Nephron (organoid): ENCODE measurements around the gene CFAP43.
"Not testable (repeated sequence)": the region's sequence is repeated elsewhere in the genome, so short reads cannot be mapped to it uniquely, and the experiment has no call there.

Experiments used
- H3K27ac Mint-ChIP-seq, 3 experiments: 2 replicates each; pipeline ENCODE4 v1.8.0; 2020; ENCODE audit warnings: mixed read lengths in 3 of 3, mild to moderate bottlenecking in 2 of 3, moderate library complexity in 1 of 3
- H3K27me3 Mint-ChIP-seq: 2 replicates; pipeline ENCODE4 v1.8.0; 2021; ENCODE audit warnings: low read depth, mild to moderate bottlenecking, moderate library complexity, mixed read lengths
- H3K36me3 Mint-ChIP-seq: 2 replicates; pipeline ENCODE4 v1.8.0; 2020; ENCODE audit warnings: low read depth, mixed read lengths
- H3K4me1 Mint-ChIP-seq: 2 replicates; pipeline ENCODE4 v1.8.0; 2020; ENCODE audit warnings: mixed read lengths
- H3K4me3 Mint-ChIP-seq, 3 experiments: 2 replicates each; pipeline ENCODE4 v1.8.0; 2020; ENCODE audit warnings: mild to moderate bottlenecking in 3 of 3, mixed read lengths in 3 of 3, moderate library complexity in 2 of 3
- H3K9me3 Mint-ChIP-seq: 2 replicates; pipeline ENCODE4 v1.8.0; 2020; ENCODE audit warnings: mixed read lengths
- TF ChIP-seq, protein P1 (sequence below), 3 experiments: fragments of 200-600 bp; sonication (generic); IDR thresholded peaks; one replicate each; pipeline ENCODE4 v1.5.0; 2021; ENCODE audit warnings: antibody characterized with exemption in 3 of 3; ENCODE audit not compliant: unreplicated experiment in 3 of 3

The CFAP43 gene

DNA sequence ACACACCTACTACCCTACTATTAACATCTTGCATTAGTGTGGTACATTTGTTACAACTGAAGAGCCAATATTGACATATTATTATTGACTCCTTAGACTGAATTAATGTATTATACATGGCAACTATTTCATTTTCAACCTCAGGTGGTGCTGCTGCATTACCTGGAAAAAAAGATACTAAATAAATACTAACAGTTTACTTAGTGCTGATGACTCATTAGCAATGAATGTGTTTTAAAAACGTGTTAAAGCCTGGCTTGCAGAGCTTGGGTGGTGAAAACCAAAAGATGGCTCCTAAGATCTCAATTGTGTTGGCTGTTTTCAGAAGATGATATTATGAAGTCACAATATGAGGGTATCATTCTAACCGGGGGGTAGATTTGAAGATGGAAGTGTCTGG lies 34.8 kb downstream of the CFAP43 start:
- Mint-ChIP-seq H3K36me3 (peaks cover 2% of the 10 kb centered on the region), H3K27me3 (peaks cover 3% of the 10 kb centered on the region), H3K27ac (no peak overlapping the region), H3K4me1 (no peaks in the 10 kb centered on the region), H3K9me3 (peaks cover 3% of the 10 kb centered on the region), H3K4me3 (no peak overlapping the region)
- TF ChIP-seq, protein P1, sequence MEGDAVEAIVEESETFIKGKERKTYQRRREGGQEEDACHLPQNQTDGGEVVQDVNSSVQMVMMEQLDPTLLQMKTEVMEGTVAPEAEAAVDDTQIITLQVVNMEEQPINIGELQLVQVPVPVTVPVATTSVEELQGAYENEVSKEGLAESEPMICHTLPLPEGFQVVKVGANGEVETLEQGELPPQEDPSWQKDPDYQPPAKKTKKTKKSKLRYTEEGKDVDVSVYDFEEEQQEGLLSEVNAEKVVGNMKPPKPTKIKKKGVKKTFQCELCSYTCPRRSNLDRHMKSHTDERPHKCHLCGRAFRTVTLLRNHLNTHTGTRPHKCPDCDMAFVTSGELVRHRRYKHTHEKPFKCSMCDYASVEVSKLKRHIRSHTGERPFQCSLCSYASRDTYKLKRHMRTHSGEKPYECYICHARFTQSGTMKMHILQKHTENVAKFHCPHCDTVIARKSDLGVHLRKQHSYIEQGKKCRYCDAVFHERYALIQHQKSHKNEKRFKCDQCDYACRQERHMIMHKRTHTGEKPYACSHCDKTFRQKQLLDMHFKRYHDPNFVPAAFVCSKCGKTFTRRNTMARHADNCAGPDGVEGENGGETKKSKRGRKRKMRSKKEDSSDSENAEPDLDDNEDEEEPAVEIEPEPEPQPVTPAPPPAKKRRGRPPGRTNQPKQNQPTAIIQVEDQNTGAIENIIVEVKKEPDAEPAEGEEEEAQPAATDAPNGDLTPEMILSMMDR (IDR thresholded peaks at IDR 0.05; ENCODE audit: unreplicated experiment in 3 of 3), result no peak

DNA sequence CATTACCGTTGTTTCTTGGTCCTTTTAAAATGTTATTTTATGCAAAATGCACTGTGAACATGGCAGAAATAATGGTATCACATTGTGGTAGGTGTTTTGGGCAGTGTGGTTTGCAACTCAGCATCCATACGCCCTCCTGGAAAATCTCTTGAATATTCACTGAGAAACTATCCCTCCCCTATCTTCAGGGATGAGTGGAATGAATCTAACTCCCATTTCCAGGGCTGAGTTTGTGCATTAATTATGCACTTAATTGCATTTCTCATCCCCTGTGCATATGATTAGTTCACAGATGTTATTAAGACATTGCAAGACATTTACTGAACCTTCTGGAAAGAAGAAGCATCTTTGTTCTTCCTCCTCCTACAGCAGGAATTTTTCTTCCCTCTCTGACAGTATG lies 36.5 kb downstream of the CFAP43 start:
- H3K4me3 Mint-ChIP-seq, result no peak overlapping the region
- no peaks in the 10 kb centered on the region for H3K4me1 Mint-ChIP-seq
- no peaks in the 10 kb centered on the region for H3K36me3 Mint-ChIP-seq
- H3K27me3 Mint-ChIP-seq, result peaks cover 3% of the 10 kb centered on the region
- no peak overlapping the region for H3K27ac Mint-ChIP-seq
- H3K9me3 Mint-ChIP-seq, result no peaks in the 10 kb centered on the region
- TF ChIP-seq, protein P1 (IDR thresholded peaks at IDR 0.05; ENCODE audit: unreplicated experiment in 3 of 3), result no peak

DNA sequence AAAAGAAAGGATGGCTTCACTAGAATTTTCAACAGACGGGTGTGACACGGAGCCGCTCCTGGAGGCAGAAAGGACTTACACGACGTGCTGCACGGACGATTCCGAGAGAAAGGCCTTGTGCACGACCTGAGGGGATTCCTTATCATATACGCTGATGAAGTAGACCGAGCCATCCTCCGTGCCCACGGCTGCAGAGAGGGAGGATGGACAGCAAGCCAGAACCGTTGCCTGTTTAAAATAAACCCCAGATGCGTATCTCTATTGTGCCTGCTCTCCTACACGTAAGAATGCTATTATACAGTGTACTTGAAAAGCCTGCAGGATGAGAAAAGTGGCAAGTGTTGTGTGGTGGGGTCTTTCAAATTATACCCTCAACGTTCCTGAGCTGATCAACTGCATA lies 38.4 kb downstream of the CFAP43 start:
- Mint-ChIP-seq H3K4me1 (no peaks in the 10 kb centered on the region), H3K9me3 (no peaks in the 10 kb centered on the region), H3K4me3 (no peak overlapping the region), H3K27me3 (peaks cover 3% of the 10 kb centered on the region), H3K36me3 (no peaks in the 10 kb centered on the region), H3K27ac (no peak overlapping the region)
- TF ChIP-seq, protein P1 (IDR thresholded peaks at IDR 0.05; ENCODE audit: unreplicated experiment in 3 of 3), result no peak

DNA sequence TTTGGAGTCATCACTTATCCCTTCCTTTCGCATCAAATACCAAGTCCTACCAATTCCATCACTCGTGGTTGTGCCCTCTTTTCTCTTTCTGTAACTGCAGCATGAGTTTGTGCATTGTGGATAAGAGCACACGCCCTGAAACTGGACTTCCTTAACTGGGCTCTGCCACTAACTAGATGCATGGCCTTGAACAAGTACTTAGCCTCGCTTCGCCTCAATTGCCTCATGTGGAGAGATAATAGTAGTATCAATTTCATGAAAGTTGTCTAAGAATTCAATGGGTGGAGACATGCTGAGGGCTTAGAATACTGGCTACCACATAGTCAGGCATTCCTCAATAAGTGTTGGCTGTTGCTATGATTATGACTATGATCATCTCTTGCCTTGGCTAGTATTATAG lies 41.5 kb downstream of the CFAP43 start:
- Mint-ChIP-seq H3K9me3 (no peaks in the 10 kb centered on the region), H3K4me1 (no peaks in the 10 kb centered on the region), H3K36me3 (no peaks in the 10 kb centered on the region), H3K27ac (no peak overlapping the region), H3K4me3 (no peak overlapping the region), H3K27me3 (peaks cover 3% of the 10 kb centered on the region)
- TF ChIP-seq, protein P1 (IDR thresholded peaks at IDR 0.05; ENCODE audit: unreplicated experiment in 3 of 3), result no peak

DNA sequence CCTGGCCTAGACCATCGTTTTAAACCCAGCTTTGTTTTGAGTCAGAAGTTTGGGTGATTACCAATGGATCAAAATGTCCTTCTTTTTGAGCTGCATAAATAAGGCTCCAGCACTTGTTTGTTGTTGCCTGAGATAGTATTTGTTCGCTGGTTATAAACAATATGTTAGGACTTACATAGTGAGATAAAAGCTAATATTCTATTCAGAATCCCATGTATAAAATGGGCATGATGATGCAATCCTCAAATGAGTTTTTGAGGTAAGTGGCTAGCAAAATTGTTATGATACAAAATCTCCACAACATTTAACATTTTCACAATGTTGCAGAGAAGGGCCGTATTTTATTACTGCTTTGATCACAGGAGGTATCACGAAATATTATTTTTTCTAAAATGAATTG lies 48.5 kb downstream of the CFAP43 start:
- Mint-ChIP-seq H3K27me3 (no peaks in the 10 kb centered on the region), H3K9me3 (no peaks in the 10 kb centered on the region), H3K4me3 (no peak overlapping the region), H3K4me1 (no peaks in the 10 kb centered on the region), H3K36me3 (no peaks in the 10 kb centered on the region), H3K27ac (no peak overlapping the region)
- TF ChIP-seq, protein P1 (IDR thresholded peaks at IDR 0.05; ENCODE audit: unreplicated experiment in 3 of 3), result no peak

DNA sequence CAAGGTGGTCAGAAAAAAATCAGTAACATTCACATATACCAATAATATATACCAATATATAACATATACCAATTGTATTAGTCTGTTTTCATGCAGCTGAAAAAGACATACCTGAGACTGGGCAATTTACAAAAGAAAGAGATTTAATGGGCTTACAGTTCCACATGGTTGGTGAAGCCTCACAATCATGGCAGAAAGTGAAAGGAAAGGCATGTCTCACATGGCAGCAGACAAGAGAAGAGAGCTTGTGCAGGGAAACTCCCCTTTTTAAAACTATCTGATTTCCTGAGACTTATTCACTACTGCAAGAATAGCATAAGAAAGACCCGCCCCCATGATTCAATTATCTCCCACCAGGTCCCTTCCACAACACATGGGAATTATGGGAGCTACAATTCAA lies 58.0 kb downstream of the CFAP43 start:
- H3K4me3 Mint-ChIP-seq, H3K4me1 Mint-ChIP-seq, H3K27me3 Mint-ChIP-seq, H3K27ac Mint-ChIP-seq: not testable (repeated sequence)
- Mint-ChIP-seq H3K36me3 (peaks cover 14% of the 10 kb centered on the region), H3K9me3 (peaks cover 13% of the 10 kb centered on the region)
